Left lung (tissue), 10 donors: ENCODE results near the gene COL26A1. TPM values are rescaled to one million over a fixed set of nuclear protein-coding genes. Genes with fewer than 3 reads are reported as not detected.

Experiments
- ATAC-seq: fragments of 200-7000 bp; cut with Tn5 transposase; one replicate; pipeline ENCODE4 v1.9.1; 2020; ENCODE audit warnings: moderate library complexity
- DNase-seq, 4 donors: peaks; one replicate each; pipeline ENCODE4 v3.0.0-alpha.2; 2013 to 2020
- H3K27ac ChIP-seq, 2 donors: fragments of 200-600 bp; sonication (generic) in 1 of 2; one replicate each; pipeline versions ENCODE4 v1.5.0 to v1.8.0; 2020 to 2021
- H3K27me3 ChIP-seq, 2 donors: fragments of 200-600 bp; sonication (generic) in 1 of 2; one replicate each; pipeline versions ENCODE4 v1.5.0 to v1.8.0; 2020 to 2021
- H3K36me3 ChIP-seq, 2 donors: fragments of 200-600 bp; sonication (generic) in 1 of 2; one replicate each; pipeline versions ENCODE4 v1.5.0 to v1.8.0; 2020 to 2021
- H3K4me1 ChIP-seq, 2 donors: fragments of 200-600 bp; one replicate each; pipeline ENCODE4 v1.8.0; 2021
- H3K4me3 ChIP-seq, 2 donors: fragments of 200-600 bp; sonication (generic) in 1 of 2; one replicate each; pipeline versions ENCODE4 v1.5.0 to v1.8.0; 2020 to 2021; ENCODE audit warnings: mild to moderate bottlenecking in 1 of 2
- H3K9me3 ChIP-seq, 2 donors: fragments of 200-600 bp; sonication (generic) in 1 of 2; one replicate each; pipeline versions ENCODE4 v1.5.0 to v1.8.0; 2020 to 2021
- CTCF ChIP-seq, 2 donors: fragments of 200-600 bp; sonication (generic) in 1 of 2; IDR thresholded peaks; one replicate each; pipeline versions ENCODE4 v1.5.0 to v1.8.0; 2021; ENCODE audit warnings: antibody characterized with exemption in 2 of 2
- intact Hi-C, 2 donors: fragments of 100-400 bp; cut with DNase I; formaldehyde crosslinking; loops; one replicate each; pipeline versions ENCODE4 v1.11.2 to v1.14.2; 2022
- polyA plus RNA-seq, 6 donors: library from polyadenylated mRNA; unstranded; fragments of 120-200 nt; gene quantifications; one replicate each; pipeline ENCODE4 v1.2.1, GENCODE V29; 2013; ENCODE audit not compliant: insufficient read length in 6 of 6
- total RNA-seq, 2 donors: library from RNA; stranded (reverse); fragmentation: NEBNext Ultra II Directional; extraction: Animal tissue kit (Norgen Biotek cat#: 25700); gene quantifications; one replicate each; pipeline ENCODE4 v1.2.1, GENCODE V29; 2021
- donor health status: DM: no; HTN: yes; CAD: no.
- donor health status: DM: no; HTN: no; CAD: no.

The COL26A1 gene
- total and polyA plus RNA-seq, 8 donors, result 0.76 to 7.7 (median 7.1) TPM; not detected in 1

- no peak for DNase-seq
- Histone ChIP-seq H3K4me1 (no peaks in the 10 kb centered on the region), H3K9me3 (no peaks in the 10 kb centered on the region), H3K4me3 (no peak overlapping the region), H3K27ac (no peak overlapping the region), H3K27me3 (no peaks in the 10 kb centered on the region), H3K36me3 (no peaks in the 10 kb centered on the region)
- TF ChIP-seq CTCF (IDR thresholded peaks at IDR 0.05), result no peak
- intact Hi-C loops, result no loop called here
- ATAC-seq, result no peak
Observed at GRCh38 chr7:101457001-101457750, 94.5 kb downstream of the COL26A1 start.

- Histone ChIP-seq H3K4me3 (no peak overlapping the region), H3K4me1 (no peaks in the 10 kb centered on the region), H3K27me3 (no peaks in the 10 kb centered on the region), H3K9me3 (no peaks in the 10 kb centered on the region), H3K36me3 (no peaks in the 10 kb centered on the region), H3K27ac (no peak overlapping the region)
- ATAC-seq (no peak), DNase-seq (peak in 1 of 4 donors; percentile 21)
- intact Hi-C loops, result no loop called here
- TF ChIP-seq CTCF (IDR thresholded peaks at IDR 0.05), result no peak
Observed at GRCh38 chr7:101465131-101465530, 102.5 kb downstream of the COL26A1 start.

- Histone ChIP-seq H3K27ac (no peak overlapping the region), H3K9me3 (no peaks in the 10 kb centered on the region), H3K36me3 (no peaks in the 10 kb centered on the region), H3K4me1 (no peaks in the 10 kb centered on the region), H3K27me3 (no peaks in the 10 kb centered on the region), H3K4me3 (no peak overlapping the region)
- no peak for TF ChIP-seq CTCF (IDR thresholded peaks at IDR 0.05)
- ATAC-seq (no peak), DNase-seq (peak in 3 of 4 donors; percentile 13 to 72 (median 53))
- intact Hi-C loops, result no loop called here
Observed at GRCh38 chr7:101465576-101466196, 103.0 kb downstream of the COL26A1 start.

GRCh38 chr7:101466871-101467270, 104.2 kb downstream of the COL26A1 start:
- H3K4me3 ChIP-seq, result no peak overlapping the region
- H3K36me3 ChIP-seq, result no peaks in the 10 kb centered on the region
- H3K27ac ChIP-seq, result no peak overlapping the region
- DNase-seq (peak in 1 of 4 donors; percentile 10), ATAC-seq (no peak)
- no peak for TF ChIP-seq CTCF (IDR thresholded peaks at IDR 0.05)
- no peaks in the 10 kb centered on the region for H3K4me1 ChIP-seq
- intact Hi-C loops, result no loop called here
- no peaks in the 10 kb centered on the region for H3K27me3 ChIP-seq
- H3K9me3 ChIP-seq, result no peaks in the 10 kb centered on the region

GRCh38 chr7:101468546-101469275, 106.0 kb downstream of the COL26A1 start:
- intact Hi-C loops, result no loop called here
- Histone ChIP-seq H3K36me3 (no peaks in the 10 kb centered on the region), H3K9me3 (no peaks in the 10 kb centered on the region), H3K4me3 (no peak overlapping the region), H3K4me1 (no peaks in the 10 kb centered on the region), H3K27ac (no peak overlapping the region), H3K27me3 (no peaks in the 10 kb centered on the region)
- ATAC-seq (no peak), DNase-seq (peak in 1 of 4 donors; percentile 28)
- no peak for TF ChIP-seq CTCF (IDR thresholded peaks at IDR 0.05)
